Activated CD4-positive, alpha-beta T cell treated with anti-CD3 and anti-CD28 coated beads, Interleukin-2, Interleukin-4, amounts not matched to agents 100 ng/mL and 50 ng/mL, durations not matched to agents 16 hours and 8 hours (primary cell): ENCODE data around the gene GOLGA6L2.
"Not testable (repeated sequence)": the region's sequence is repeated elsewhere in the genome, so short reads cannot be mapped to it uniquely, and the experiment has no call there.

ENCODE experiments used
- DNase-seq: peaks from one replicate; pipeline ENCODE4 v3.0.0-alpha.2; 2020; ENCODE audit warnings: low spot score

Gene GOLGA6L2

DNA sequence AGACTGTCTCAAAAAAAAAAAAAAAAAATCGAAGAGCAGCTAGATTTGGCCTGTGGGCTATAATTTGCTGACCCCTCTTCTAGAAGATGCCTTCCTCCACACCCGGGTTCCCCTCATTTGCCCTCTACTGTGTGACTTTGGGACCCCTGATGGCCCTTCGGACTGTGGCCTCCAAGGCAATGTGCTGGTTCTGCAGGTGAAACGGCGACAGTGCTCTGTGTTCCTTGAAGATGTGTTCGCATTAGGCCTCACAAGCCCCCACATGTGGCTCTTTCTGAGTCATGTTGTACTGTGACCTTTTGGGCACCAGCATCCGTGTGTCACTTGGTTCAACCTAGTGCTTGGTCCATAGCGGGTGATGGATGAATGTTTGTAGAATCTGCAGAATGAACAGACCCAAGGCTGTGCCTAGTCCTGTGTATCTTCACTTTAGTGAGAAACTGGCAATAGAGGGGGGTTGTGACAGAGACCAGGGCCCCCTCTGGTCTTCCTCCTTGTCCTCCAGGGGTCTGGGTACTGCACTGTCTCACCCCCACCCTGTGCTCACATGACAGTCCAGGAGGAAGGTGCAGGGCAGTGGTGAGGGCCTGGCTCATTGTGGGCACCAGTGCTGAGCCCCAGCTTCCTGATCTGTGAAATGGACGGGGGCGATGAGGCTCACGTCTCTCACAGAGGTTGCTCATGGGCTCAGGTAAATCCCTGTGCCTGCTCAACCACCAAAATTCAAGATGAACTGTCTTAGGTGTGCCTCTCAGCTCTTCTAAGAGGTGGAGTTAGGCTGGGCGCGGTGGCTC, 22.7 kb downstream of the GOLGA6L2 start:
- no peak for DNase-seq

DNA sequence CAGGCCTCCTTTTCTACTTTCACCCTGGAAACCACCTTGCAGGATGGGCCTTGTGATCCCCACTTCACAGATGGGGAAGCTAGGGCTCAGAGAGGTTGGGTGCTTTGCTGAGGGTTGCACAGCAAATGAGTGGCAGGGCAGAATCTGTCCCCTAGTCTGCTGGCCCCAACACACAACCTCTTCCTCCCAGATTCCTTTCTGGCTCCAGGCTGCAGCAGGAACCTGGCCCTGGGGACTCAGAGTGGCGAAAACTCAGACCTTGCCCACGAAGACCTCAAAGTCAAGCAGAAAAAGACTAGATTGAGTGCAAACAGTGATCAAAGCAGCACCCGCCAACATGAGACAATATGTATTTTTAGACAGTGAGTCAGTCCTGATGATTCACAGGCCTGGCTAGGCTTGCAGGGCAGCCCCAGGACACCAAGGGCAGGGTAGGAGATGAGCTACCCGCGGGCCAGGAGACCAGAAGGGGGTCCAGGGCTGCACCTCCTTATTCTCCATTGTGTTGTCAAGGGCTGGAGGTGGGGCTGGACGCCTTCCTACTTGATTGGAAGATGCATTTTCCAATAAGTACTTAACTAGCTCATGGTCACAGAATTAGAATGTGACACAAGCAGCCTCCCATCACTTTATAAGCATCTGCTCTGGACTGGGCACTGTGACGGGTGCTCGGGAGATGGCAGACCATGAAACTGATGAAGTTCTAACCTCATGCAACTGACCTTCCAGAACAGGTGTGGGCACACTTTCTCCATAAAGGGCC, 23.9 kb downstream of the GOLGA6L2 start:
- no peak for DNase-seq

GRCh38 chr15:23422099-23422945, 24.7 kb downstream of the GOLGA6L2 start:
- no peak for DNase-seq

DNA sequence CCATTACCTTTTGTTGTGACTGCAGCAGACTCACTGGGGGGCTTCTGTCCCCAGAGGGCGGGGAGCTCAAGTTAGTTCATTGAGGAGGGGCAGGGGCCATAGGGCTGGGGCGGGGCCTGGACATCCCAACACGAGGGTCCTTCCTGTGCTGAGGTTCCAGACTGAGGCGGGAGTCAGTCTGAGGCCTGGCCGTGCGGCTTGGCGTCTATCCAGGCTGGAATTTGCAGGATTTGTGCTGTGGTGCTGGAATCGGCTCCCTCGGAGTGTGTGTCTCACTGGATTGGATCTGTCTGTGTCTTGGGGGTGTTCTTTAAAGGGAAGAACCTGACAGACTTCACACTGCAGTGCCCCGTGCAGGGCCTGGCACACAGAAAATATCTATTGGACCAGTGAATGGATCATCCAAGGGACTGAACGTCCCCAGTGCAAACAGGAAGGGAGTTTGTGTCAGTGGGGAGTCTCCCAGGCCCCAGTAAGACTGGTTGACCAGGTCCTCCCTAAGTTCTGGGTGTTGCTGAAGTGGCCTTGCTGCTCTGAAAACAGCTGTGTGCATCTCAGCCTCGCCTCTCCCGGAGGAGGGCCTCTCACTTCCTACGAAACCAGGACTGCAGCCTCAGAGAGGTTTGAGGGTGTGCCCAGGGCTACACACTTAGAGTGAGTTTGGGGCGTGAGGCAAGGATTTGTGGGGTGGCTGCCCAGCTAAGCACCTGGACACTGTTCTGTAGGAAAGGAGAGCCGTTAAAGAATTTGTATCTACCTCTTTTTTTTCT, 26.1 kb downstream of the GOLGA6L2 start:
- no peak for DNase-seq

DNA sequence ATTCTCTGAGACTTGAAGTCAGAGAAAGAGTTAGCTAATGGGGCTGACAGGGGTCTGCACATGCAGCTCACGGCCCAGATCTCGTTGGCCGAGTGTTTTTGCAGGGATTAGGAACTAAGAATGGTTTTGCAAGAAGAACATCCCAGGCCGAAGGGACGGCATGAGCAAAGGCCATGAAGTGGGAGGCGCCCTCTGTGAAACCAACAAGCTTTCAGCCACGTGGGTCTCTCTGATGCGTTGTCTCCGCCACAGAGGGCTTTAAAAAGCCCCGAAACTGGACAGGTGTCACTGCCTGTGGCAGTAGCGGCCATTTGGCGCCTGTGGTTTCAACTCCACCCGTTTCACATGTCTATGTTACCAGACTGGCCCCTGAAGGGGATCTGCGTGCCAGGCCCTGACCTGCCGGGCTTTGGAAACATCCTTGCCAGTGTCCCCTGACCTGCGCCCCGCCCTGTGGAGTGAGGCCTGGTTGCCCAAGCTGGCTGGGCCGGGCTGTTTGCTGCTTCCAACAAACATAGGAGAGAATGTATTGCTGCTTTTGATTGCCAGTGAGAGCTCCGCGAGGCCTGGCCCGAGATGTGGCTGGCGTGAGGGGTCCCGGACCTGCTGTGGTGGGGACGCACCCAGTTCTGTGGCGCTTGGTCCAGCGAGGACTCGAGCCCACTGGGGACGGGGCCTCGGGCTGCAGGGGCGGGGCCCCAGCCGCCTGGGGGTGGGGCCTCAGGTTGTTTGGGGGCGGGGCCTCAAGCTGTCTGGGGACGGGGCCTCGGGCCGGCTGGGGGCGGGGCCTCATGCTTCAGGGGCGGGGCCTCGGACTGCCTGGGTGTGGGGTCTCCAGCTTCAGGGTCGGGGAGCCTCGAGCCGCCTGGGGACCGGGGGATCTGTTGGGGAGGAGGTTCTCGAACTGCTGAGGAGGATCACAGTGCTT, 30.4 kb downstream of the GOLGA6L2 start:
- DNase-seq, result no peak

GRCh38 chr15:23415866-23416265, 31.2 kb downstream of the GOLGA6L2 start:
- DNase-seq, result not testable (repeated sequence)

- DNase-seq, result no peak
Measured at GRCh38 chr15:23415321-23415865, 31.6 kb downstream of the GOLGA6L2 start.

GRCh38 chr15:23412881-23413600, 34.0 kb downstream of the GOLGA6L2 start:
- DNase-seq, result not testable (repeated sequence)

GRCh38 chr15:23411841-23412240, 35.2 kb downstream of the GOLGA6L2 start:
- DNase-seq, result no peak

DNA sequence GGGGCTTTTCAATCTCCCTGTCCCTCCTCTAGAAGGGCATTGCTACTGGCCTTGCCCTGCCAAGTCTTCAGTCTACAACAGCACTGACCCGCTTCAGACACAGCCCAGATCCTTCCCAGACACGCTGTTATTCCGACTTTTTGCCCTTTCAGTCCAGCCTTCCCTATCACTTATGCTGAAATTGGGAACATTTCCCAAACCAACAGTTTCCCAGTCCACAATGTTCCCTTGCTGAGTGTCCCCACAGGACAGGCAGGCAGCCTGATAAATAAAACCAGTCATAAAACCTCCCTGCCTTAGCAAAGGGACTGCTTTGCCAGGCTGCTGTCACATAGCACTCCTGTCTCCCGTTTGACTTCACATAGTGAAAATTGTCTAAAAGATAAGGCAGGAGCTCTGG, 43.5 kb downstream of the GOLGA6L2 start:
- no peak for DNase-seq

DNA sequence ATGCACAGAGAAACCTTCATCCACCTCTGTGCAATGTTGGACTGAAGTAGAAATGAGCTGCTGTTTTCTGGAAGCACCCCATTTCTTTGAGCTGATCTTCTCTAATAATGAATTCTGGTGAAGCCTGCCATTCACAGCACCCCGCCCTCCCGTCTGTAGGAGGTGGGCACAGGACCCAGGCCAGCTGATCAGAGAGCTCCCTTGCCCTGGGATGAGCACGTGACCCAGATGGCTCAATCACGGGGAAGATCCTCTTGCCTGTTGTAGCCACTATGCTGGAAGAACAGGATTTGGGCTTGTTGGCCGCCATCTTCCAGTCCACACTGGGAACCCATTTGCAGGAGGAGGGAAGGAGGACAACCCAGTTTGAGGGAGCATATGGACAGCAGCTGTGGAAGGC, 44.5 kb downstream of the GOLGA6L2 start:
- DNase-seq, result no peak

DNA sequence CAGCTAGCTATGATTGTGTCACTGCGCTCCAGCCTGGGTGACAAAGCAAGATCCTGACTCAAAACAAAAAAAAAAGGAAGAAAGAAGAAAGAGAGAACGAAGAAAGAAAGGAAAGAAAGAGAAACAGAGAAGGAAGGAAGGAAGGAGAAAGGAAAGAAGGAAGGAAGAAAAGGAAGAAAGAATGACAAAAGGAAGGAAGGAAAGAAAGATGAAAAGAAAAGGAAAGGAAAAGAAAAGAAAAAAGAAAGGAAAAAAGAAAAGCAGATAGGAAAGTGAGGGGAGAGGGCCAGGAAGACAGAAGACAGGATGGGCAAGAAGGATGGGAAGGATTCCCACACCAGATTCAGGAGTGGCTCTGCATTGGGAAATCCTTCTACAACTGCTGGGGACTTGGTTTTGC, 44.9 kb downstream of the GOLGA6L2 start:
- no peak for DNase-seq

DNA sequence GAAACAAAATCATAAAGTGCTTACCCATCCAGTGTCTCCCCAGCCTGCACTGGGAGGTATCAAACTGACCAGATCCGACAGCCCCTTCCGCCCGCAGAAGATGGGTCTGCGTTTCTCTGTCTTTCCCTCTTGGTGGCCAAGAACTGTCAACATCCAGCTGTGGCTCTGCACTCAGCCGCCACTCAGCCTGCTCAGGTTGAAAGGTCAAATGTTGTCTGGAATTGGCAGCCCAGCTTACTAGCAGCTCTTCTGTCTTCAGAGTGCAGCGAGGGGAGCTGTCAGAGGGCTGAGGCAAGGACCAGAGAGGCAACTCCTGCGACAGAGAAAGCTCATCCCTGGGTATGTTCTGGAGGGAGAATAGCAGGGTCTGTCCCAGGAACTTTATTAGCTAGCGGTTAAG, 45.4 kb downstream of the GOLGA6L2 start:
- DNase-seq, result no peak

DNA sequence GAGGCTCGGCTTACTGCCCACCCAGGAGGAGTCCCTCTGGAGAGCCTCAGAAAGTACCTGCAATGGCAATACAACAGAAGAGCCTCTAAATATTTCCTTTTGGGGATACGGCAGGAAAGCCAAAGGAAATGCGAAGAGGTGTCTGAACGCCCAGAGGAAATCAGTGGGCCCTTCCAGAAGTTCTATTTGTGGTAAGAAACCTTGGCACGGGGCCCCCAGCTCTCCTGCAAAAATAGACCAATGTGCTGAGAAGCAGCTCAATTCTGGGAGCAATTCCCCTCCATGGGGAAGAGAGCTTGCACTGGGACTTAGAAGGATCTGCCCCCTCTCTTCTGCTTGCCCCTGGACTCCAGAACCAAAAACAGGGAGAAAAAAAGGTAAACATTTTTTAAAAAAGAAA, 47.8 kb downstream of the GOLGA6L2 start:
- DNase-seq, result not testable (repeated sequence)

DNA sequence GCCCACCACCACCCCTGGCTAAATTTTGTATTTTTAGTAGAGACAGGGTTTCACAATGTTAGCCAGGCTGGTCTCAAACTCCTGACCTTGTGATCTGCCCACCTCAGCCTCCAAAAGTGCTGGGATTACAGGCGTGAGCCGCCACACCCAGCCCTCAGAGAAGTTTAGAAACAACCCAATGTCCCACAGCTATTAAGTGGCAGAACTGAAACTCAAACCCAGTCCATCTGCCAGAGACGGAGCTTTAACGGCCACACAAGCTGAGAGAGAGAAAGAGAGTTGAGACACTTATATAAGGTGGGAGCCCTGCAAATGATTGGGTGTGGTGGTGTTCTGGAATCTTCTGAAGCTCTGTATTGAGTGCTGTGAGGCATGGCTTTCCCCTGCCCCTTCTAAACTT, 48.7 kb downstream of the GOLGA6L2 start:
- DNase-seq, result not testable (repeated sequence)

- no peak for DNase-seq
Measured at GRCh38 chr15:23397779-23398178, 49.3 kb downstream of the GOLGA6L2 start.

GRCh38 chr15:23395832-23396231, 51.2 kb downstream of the GOLGA6L2 start:
- DNase-seq, result no peak

- no peak for DNase-seq
Measured at GRCh38 chr15:23395030-23395692, 51.9 kb downstream of the GOLGA6L2 start.
